Measurements from ENCODE around the gene ZNF343. TPM values are rescaled to one million over a fixed set of nuclear protein-coding genes. Genes with fewer than 3 reads are reported as not detected.

The ZNF343 gene
- polyA plus RNA-seq, 1 donor from 2014 or later, result 14.3 TPM

- no peak overlapping the region for H2AFZ ChIP-seq (ENCODE audit: low read depth, low read length)
- H3K9me2 ChIP-seq (ENCODE audit: insufficient read depth, low read length), result no peaks in the 10 kb centered on the region
- H3K4me3 ChIP-seq (ENCODE audit: low read length), result no peak overlapping the region
- no peaks in the 10 kb centered on the region for H4K20me1 ChIP-seq (ENCODE audit: insufficient read depth)
- H3K36me3 ChIP-seq (ENCODE audit: insufficient read depth, low read length), result peaks cover 13% of the 10 kb centered on the region
- no peak overlapping the region for H3K27ac ChIP-seq (ENCODE audit: low read length)
- peaks cover 32% of the 10 kb centered on the region for H3K79me2 ChIP-seq (replicated peaks; ENCODE audit: insufficient read depth, low read length)
- no peak overlapping the region for H3K4me2 ChIP-seq (ENCODE audit: low read length)
- H3F3A ChIP-seq (ENCODE audit: insufficient read depth, low read length, poor library complexity, severe bottlenecking), result no peaks in the 10 kb centered on the region
- no peaks in the 10 kb centered on the region for H3K9me3 ChIP-seq (ENCODE audit: low read length)
- TF ChIP-seq CTCF (IDR thresholded peaks at IDR 0.05; ENCODE audit: poor library complexity, severe bottlenecking), result no peak
- TF ChIP-seq POLR2AphosphoS5 (IDR thresholded peaks at IDR 0.05), result no peak
- no peak for TF ChIP-seq EP300 (conservative IDR thresholded peaks at IDR 0.05; ENCODE audit: poor library complexity, severe bottlenecking)
- TF ChIP-seq TAF1 (IDR thresholded peaks at IDR 0.05; ENCODE audit: low read depth), result no peak
- TF ChIP-seq EZH2 (IDR thresholded peaks at IDR 0.05; ENCODE audit: borderline replicate concordance, insufficient read depth, low read length, poor library complexity, severe bottlenecking), result no peak
- no peak for TF ChIP-seq REST (IDR thresholded peaks at IDR 0.05; ENCODE audit: borderline replicate concordance)
- no peak for TF ChIP-seq MXI1 (conservative IDR thresholded peaks at IDR 0.05; ENCODE audit: poor library complexity, severe bottlenecking)
- TF ChIP-seq RAD21 (conservative IDR thresholded peaks at IDR 0.05), result no peak
- TF ChIP-seq SMC3 (conservative IDR thresholded peaks at IDR 0.05; ENCODE audit: poor library complexity), result no peak
- no peak overlapping the region for H3K9ac ChIP-seq (ENCODE audit: low read length)
- H3K27me3 ChIP-seq (ENCODE audit: insufficient read depth, low read depth, low read length), result no peaks in the 10 kb centered on the region
Observed at GRCh38 chr20:2467412-2467811, 41.3 kb downstream of the ZNF343 start.

- H3K9me3 ChIP-seq (ENCODE audit: low read length), result no peaks in the 10 kb centered on the region
- peaks cover 17% of the 10 kb centered on the region for H3K36me3 ChIP-seq (ENCODE audit: insufficient read depth, low read length)
- H3K79me2 ChIP-seq (replicated peaks; ENCODE audit: insufficient read depth, low read length), result peaks cover 29% of the 10 kb centered on the region
- no peak overlapping the region for H3K4me2 ChIP-seq (ENCODE audit: low read length)
- TF ChIP-seq MXI1 (conservative IDR thresholded peaks at IDR 0.05; ENCODE audit: poor library complexity, severe bottlenecking), result no peak
- TF ChIP-seq EP300 (conservative IDR thresholded peaks at IDR 0.05; ENCODE audit: poor library complexity, severe bottlenecking), result no peak
- TF ChIP-seq REST (IDR thresholded peaks at IDR 0.05; ENCODE audit: borderline replicate concordance), result no peak
- TF ChIP-seq TAF1 (IDR thresholded peaks at IDR 0.05; ENCODE audit: low read depth), result no peak
- TF ChIP-seq POLR2AphosphoS5 (IDR thresholded peaks at IDR 0.05), result no peak
- TF ChIP-seq SMC3 (conservative IDR thresholded peaks at IDR 0.05; ENCODE audit: poor library complexity), result no peak
- no peak for TF ChIP-seq RAD21 (conservative IDR thresholded peaks at IDR 0.05)
- TF ChIP-seq CTCF (IDR thresholded peaks at IDR 0.05; ENCODE audit: poor library complexity, severe bottlenecking), result no peak
- no peak for TF ChIP-seq EZH2 (IDR thresholded peaks at IDR 0.05; ENCODE audit: borderline replicate concordance, insufficient read depth, low read length, poor library complexity, severe bottlenecking)
- no peaks in the 10 kb centered on the region for H4K20me1 ChIP-seq (ENCODE audit: insufficient read depth)
- no peak overlapping the region for H3K9ac ChIP-seq (ENCODE audit: low read length)
- no peak overlapping the region for H3K4me3 ChIP-seq (ENCODE audit: low read length)
- no peaks in the 10 kb centered on the region for H3K9me2 ChIP-seq (ENCODE audit: insufficient read depth, low read length)
- H2AFZ ChIP-seq (ENCODE audit: low read depth, low read length), result no peak overlapping the region
- no peaks in the 10 kb centered on the region for H3F3A ChIP-seq (ENCODE audit: insufficient read depth, low read length, poor library complexity, severe bottlenecking)
- no peaks in the 10 kb centered on the region for H3K27me3 ChIP-seq (ENCODE audit: insufficient read depth, low read depth, low read length)
- H3K27ac ChIP-seq (ENCODE audit: low read length), result no peak overlapping the region
Observed at GRCh38 chr20:2465100-2465499, 43.6 kb downstream of the ZNF343 start.
